ENCODE data around the gene UST.

The UST gene

DNA sequence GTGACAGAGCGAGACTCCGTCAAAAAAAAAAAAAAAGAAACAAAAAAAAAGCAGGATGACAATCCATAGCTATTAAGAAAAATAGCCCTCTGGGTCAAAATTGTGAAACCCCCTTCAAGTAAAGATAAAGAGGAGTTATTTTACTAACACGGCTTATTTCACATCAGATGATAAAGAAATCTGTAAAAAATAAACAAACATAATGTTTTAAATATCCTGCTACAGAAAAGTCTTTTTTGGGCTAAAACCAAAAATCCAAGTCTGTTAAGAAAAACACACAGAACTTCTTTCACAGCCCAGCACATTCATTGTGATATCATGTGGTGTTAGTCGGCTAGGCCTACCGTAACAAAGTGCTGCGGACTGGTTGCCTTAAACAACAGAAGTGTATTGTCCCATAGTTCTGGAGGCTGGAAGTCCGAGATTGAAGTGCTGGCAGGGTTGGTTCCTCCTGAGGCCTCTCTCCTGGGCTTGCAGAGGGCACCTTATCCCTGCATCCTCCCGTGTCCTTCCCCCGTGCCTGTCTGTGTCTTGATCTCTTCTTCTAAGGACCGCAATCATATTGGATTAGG, 331.5 kb downstream of the UST start:
- no peaks in the 10 kb centered on the region for H3K9me3 ChIP-seq (ENCODE audit: control insufficient read depth, low read length)
- no peak overlapping the region for H2AFZ ChIP-seq
- no peaks in the 10 kb centered on the region for H3K79me2 ChIP-seq
- H3K9ac ChIP-seq = no peak overlapping the region
- no peak overlapping the region for H3K4me2 ChIP-seq (ENCODE audit: low read length)
- H3K27ac ChIP-seq = no peak overlapping the region
- peaks cover 19% of the 10 kb centered on the region for H3K4me1 ChIP-seq
- no peak overlapping the region for H3K4me3 ChIP-seq (ENCODE audit: low read depth, low read length)
- TF ChIP-seq, protein P1, sequence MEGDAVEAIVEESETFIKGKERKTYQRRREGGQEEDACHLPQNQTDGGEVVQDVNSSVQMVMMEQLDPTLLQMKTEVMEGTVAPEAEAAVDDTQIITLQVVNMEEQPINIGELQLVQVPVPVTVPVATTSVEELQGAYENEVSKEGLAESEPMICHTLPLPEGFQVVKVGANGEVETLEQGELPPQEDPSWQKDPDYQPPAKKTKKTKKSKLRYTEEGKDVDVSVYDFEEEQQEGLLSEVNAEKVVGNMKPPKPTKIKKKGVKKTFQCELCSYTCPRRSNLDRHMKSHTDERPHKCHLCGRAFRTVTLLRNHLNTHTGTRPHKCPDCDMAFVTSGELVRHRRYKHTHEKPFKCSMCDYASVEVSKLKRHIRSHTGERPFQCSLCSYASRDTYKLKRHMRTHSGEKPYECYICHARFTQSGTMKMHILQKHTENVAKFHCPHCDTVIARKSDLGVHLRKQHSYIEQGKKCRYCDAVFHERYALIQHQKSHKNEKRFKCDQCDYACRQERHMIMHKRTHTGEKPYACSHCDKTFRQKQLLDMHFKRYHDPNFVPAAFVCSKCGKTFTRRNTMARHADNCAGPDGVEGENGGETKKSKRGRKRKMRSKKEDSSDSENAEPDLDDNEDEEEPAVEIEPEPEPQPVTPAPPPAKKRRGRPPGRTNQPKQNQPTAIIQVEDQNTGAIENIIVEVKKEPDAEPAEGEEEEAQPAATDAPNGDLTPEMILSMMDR (IDR thresholded peaks at IDR 0.05) = no peak
- H3K36me3 ChIP-seq (ENCODE audit: control insufficient read depth, insufficient read depth, low read length) = no peaks in the 10 kb centered on the region
- H3K27me3 ChIP-seq (ENCODE audit: control insufficient read depth, insufficient read depth, low read length) = no peaks in the 10 kb centered on the region

DNA sequence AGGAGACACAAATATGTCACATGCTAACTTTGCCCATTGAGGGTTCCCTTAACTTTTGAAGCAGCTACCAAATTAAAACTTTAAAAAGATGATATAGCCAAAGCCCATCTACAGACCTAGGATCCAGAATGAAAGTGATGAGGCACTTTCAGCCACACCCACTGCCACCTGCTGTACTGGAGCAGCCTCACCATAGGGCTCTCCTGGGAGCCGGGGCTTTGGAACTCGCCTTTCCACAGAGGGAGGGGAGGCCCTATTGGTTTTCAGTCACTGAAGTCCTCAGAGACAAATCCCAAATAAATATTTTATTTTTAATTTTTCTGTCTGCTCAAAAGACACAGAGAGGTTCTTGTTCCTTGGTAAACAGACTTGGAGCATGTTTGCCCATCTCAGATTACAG, 332.6 kb downstream of the UST start:
- H3K4me2 ChIP-seq (ENCODE audit: low read length) = no peak overlapping the region
- no peaks in the 10 kb centered on the region for H3K27me3 ChIP-seq (ENCODE audit: control insufficient read depth, insufficient read depth, low read length)
- no peak overlapping the region for H3K27ac ChIP-seq
- no peak overlapping the region for H2AFZ ChIP-seq
- TF ChIP-seq, protein P1 (IDR thresholded peaks at IDR 0.05) = no peak
- H3K36me3 ChIP-seq (ENCODE audit: control insufficient read depth, insufficient read depth, low read length) = no peaks in the 10 kb centered on the region
- no peaks in the 10 kb centered on the region for H3K9me3 ChIP-seq (ENCODE audit: control insufficient read depth, low read length)
- H3K9ac ChIP-seq = no peak overlapping the region
- no peaks in the 10 kb centered on the region for H3K79me2 ChIP-seq
- no peak overlapping the region for H3K4me3 ChIP-seq (ENCODE audit: low read depth, low read length)
- H3K4me1 ChIP-seq = peaks cover 14% of the 10 kb centered on the region

DNA sequence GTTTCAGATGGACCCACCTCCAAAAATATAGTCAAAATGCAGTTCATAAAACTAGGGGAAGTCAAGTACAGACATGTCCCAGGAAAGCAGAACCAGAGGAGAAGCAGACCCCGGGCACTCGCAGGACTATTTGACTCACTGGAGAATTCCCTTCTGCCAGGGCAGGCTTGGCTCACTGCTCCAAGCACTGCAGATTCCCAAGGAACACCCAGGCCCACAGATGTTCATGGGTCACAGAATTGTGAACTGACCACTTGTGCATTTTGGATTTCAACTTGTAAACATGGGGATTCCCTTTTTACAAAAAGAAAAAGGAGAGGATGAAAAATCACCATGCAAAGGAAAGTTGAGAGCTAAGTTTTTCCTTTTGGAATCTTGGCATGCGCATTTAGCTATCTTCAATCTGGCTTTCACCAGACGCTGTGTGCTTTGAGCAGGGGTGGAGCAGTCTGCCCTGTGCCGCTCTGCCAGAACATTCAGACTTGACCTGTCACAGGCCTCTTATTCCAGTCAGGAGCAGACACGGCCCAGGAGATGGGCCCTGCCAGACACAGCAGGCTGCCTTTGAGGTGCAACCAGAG, 333.2 kb downstream of the UST start:
- Histone ChIP-seq H3K4me1 (peaks cover 11% of the 10 kb centered on the region), H3K27ac (no peak overlapping the region)
- TF ChIP-seq, protein P1 (IDR thresholded peaks at IDR 0.05) = no peak

DNA sequence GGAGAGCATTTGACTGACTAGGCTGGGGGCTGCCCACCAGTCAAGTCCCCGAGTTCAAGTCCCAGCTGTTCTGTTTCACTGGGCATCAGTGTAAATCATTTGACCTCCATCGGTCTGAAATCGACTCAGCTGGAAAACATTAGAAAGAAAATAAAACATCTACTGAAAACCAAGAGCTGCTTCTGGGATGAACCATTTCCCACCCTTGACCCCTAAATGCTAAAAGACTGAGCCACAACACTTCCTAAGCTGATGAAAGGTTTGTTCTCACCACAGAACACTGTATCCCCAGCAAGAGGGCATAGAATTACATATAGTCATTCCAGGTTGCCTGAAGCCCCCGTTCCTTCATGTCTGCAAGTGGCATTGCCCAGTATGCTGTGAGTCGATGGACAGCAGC, 333.7 kb downstream of the UST start:
- Histone ChIP-seq H3K36me3 (ENCODE audit: control insufficient read depth, insufficient read depth, low read length) (no peaks in the 10 kb centered on the region), H3K9me3 (ENCODE audit: control insufficient read depth, low read length) (no peaks in the 10 kb centered on the region), H3K4me1 (peaks cover 7% of the 10 kb centered on the region), H3K27me3 (ENCODE audit: control insufficient read depth, insufficient read depth, low read length) (no peaks in the 10 kb centered on the region), H3K27ac (no peak overlapping the region), H3K4me3 (ENCODE audit: low read depth, low read length) (no peak overlapping the region), H3K79me2 (no peaks in the 10 kb centered on the region), H3K4me2 (ENCODE audit: low read length) (no peak overlapping the region), H3K9ac (no peak overlapping the region), H2AFZ (no peak overlapping the region)
- TF ChIP-seq, protein P1 (IDR thresholded peaks at IDR 0.05) = no peak

More for the DNA sequence above, 333.2 kb downstream of the UST start:
- Histone ChIP-seq H3K36me3 (ENCODE audit: control insufficient read depth, insufficient read depth, low read length) (no peaks in the 10 kb centered on the region), H3K27me3 (ENCODE audit: control insufficient read depth, insufficient read depth, low read length) (no peaks in the 10 kb centered on the region), H3K79me2 (no peaks in the 10 kb centered on the region), H2AFZ (peak overlapping the region; percentile 40), H3K4me3 (ENCODE audit: low read depth, low read length) (no peak overlapping the region), H3K9me3 (ENCODE audit: control insufficient read depth, low read length) (no peaks in the 10 kb centered on the region), H3K4me2 (ENCODE audit: low read length) (no peak overlapping the region), H3K9ac (no peak overlapping the region)

DNA sequence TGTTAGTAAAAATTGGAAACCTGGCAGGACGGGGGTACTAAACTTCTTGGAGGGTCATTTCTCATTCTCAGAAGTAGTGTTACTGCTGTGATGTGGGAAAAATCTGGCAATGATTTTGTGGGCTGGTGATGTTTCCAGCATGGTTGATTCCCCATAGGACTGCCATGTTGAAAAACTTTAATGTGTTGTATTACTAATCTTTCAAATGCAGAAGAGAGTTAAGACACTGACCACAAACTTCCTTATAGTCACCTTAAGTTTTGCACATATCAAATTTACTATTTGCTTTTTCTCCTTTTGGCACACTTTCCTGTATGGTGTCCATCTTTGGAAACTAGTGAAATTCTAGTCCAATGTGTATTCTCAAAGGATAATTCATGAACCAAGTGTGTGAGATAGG, 334.5 kb downstream of the UST start:
- no peak overlapping the region for H3K4me3 ChIP-seq (ENCODE audit: low read depth, low read length)
- H3K27ac ChIP-seq = no peak overlapping the region
- H3K27me3 ChIP-seq (ENCODE audit: control insufficient read depth, insufficient read depth, low read length) = no peaks in the 10 kb centered on the region
- H3K4me2 ChIP-seq (ENCODE audit: low read length) = no peak overlapping the region
- no peaks in the 10 kb centered on the region for H3K9me3 ChIP-seq (ENCODE audit: control insufficient read depth, low read length)
- H3K36me3 ChIP-seq (ENCODE audit: control insufficient read depth, insufficient read depth, low read length) = no peaks in the 10 kb centered on the region
- no peak overlapping the region for H2AFZ ChIP-seq
- H3K79me2 ChIP-seq = no peaks in the 10 kb centered on the region
- H3K9ac ChIP-seq = no peak overlapping the region
- H3K4me1 ChIP-seq = peaks cover 4% of the 10 kb centered on the region
- TF ChIP-seq, protein P1 (IDR thresholded peaks at IDR 0.05) = no peak

All from parathyroid adenoma (tissue), 2 donors.